ENCODE measurements around the gene GBX1.

DNA sequence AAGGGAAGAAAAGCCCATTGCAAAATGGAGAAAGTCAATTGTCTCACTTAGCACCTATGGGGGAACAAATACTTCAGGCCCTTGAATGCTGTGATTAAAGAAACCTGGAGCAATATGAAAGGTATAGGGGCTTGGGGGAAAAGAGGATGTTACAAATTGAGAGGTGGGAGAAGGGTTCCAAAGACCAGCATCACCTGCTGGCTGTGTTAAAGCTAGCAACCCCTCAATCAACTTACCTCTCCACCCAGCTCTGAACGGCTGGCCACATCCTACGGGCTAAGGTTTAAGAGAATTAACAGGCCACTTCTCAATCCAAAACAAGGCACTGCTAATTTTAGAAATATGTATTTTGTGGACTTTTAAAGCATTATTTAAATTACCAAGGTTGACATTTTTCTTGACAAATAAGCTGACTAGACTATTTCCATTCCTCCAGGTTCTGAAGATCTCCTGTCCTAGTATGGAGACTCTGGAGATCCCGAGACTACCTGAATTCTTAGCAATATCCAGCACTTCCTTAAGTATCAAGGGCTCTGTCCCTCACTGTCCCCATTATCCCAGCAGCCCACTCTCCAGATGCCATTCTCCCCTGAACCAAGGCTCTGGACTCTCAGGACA is 43.8 kb upstream of the GBX1 start:
- TF ChIP-seq, protein P1, sequence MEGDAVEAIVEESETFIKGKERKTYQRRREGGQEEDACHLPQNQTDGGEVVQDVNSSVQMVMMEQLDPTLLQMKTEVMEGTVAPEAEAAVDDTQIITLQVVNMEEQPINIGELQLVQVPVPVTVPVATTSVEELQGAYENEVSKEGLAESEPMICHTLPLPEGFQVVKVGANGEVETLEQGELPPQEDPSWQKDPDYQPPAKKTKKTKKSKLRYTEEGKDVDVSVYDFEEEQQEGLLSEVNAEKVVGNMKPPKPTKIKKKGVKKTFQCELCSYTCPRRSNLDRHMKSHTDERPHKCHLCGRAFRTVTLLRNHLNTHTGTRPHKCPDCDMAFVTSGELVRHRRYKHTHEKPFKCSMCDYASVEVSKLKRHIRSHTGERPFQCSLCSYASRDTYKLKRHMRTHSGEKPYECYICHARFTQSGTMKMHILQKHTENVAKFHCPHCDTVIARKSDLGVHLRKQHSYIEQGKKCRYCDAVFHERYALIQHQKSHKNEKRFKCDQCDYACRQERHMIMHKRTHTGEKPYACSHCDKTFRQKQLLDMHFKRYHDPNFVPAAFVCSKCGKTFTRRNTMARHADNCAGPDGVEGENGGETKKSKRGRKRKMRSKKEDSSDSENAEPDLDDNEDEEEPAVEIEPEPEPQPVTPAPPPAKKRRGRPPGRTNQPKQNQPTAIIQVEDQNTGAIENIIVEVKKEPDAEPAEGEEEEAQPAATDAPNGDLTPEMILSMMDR (optimal IDR thresholded peaks at IDR 0.05 in 1 of 3, IDR thresholded peaks at IDR 0.05 in 1 of 3, conservative IDR thresholded peaks at IDR 0.05 in 1 of 3; ENCODE audit: extremely low read depth in 1 of 3, insufficient read depth in 2 of 3, low read length in 3 of 3): no peak
- no peak for TF ChIP-seq EZH2 (IDR thresholded peaks at IDR 0.05; ENCODE audit: low read length)
